Motor neuron (in vitro differentiated cells): ENCODE measurements around the gene DAZL. TPM values are rescaled to one million over a fixed set of nuclear protein-coding genes. Genes with fewer than 3 reads are reported as not detected.
A peak's percentile ranks its signal among the peaks of the same experiment; 100 is the strongest.

Source experiments
- ATAC-seq, 8 experiments: fragments of 200-7000 bp; cut with Tn5 transposase; replicated peaks in 6 of 8; 2 replicates each; pipeline ENCODE4 v1.8.0; 2021; ENCODE audit warnings: mild to moderate bottlenecking in 8 of 8, moderate library complexity in 8 of 8
- H3K27ac ChIP-seq, 2 donors: fragments of 250-450 bp; sonication (Bioruptor Pico); 2 replicates each; pipeline ENCODE4 v1.9.0; 2021; ENCODE audit warnings: antibody characterized with exemption in 2 of 2, mild to moderate bottlenecking in 2 of 2, moderate library complexity in 1 of 2
- H3K4me1 ChIP-seq, 2 donors: fragments of 250-450 bp; sonication (Bioruptor Pico); replicated peaks in 1 of 2; 2 replicates each; pipeline ENCODE4 v1.6.1; 2021; ENCODE audit warnings: antibody characterized with exemption in 2 of 2, mild to moderate bottlenecking in 2 of 2, moderate library complexity in 1 of 2
- H3K4me3 ChIP-seq, 5 donors: fragments of 250-450 bp; sonication (Bioruptor Pico); 2 replicates each; pipeline ENCODE4 v1.9.0; 2021; ENCODE audit warnings: antibody characterized with exemption in 5 of 5, mild to moderate bottlenecking in 5 of 5, moderate library complexity in 4 of 5
- WGBS, 10 experiments: fragments of 450-650 bp; shearing (Covaris generic); methylation state at CpG; one replicate each; pipeline ENCODE4 v1.0.0; 2022; 5-methylcytosine and 5-hydroxymethylcytosine counted together
- in situ Hi-C, 9 experiments: fragments of 400-800 bp; cut with MboI; loops; one replicate each; pipeline ENCODE4 v1.15.0; 2021; ENCODE audit warnings: low sequenced_read_pairs in 9 of 9, low pct_unique_long_range_greater_than_20kb in 2 of 9; ENCODE audit not compliant: unreplicated experiment in 9 of 9
- total RNA-seq, 8 experiments: library from RNA; unstranded; fragments of 300-600 nt; gene quantifications; 2 replicates each; pipeline versions ENCODE4 v1.2.3 to v1.2.4, GENCODE V29; 2022

The DAZL gene
- total RNA-seq, 8 experiments from 2014 or later, result 0.14 to 1.00 (median 0.17) TPM; not detected in 5

GRCh38 chr3:16550305-16550675, 54.9 kb downstream of the DAZL start:
- in situ Hi-C loops, result loop anchor here in 3 of 9 experiments (10.0 to 25.0 kb wide), 2 partner anchors 263 to 265 kb away; no protein-coding TSS in a partner anchor
- 0 to 54% (median 27%) methylated on average over 1 to 4 of the region's 4 CpGs; no CpG with 5 or more reads in 5 of the 10 experiments for WGBS, 10 experiments
- Histone ChIP-seq H3K27ac (no peak overlapping the region), H3K4me3 (no peak overlapping the region), H3K4me1 (peaks cover 8 to 9% of the 10 kb centered on the region in 2 donors)
- ATAC-seq, result peak in 6 of 8 experiments; percentile 3 to 40 (median 22)

- WGBS, 10 experiments, result 4 to 100% (median 76%) methylated on average over 1 to 4 of the region's 4 CpGs
- Histone ChIP-seq H3K4me3 (no peak overlapping the region), H3K27ac (no peak overlapping the region), H3K4me1 (peaks cover 8 to 9% of the 10 kb centered on the region in 2 donors)
- ATAC-seq, result no peak
- in situ Hi-C loops, result loop anchor here in 5 of 9 experiments (10.0 to 25.0 kb wide), 2 partner anchors 261 to 264 kb away; no protein-coding TSS in a partner anchor
Measured at GRCh38 chr3:16548721-16549120, 56.5 kb downstream of the DAZL start.

GRCh38 chr3:16547561-16548357, 57.5 kb downstream of the DAZL start:
- Histone ChIP-seq H3K4me1 (peaks cover 8 to 9% of the 10 kb centered on the region in 2 donors), H3K27ac (no peak overlapping the region), H3K4me3 (no peak overlapping the region)
- in situ Hi-C loops, result loop anchor here in 5 of 9 experiments (10.0 to 25.0 kb wide), 2 partner anchors 260 to 263 kb away; no protein-coding TSS in a partner anchor
- no peak for ATAC-seq
- WGBS, 10 experiments, result 75 to 96% (median 92%) methylated on average over 2 to 4 of the region's 4 CpGs; no CpG with 5 or more reads in 2 of the 10 experiments

GRCh38 chr3:16546186-16547010, 58.8 kb downstream of the DAZL start:
- peaks cover 8 to 9% of the 10 kb centered on the region in 2 donors for H3K4me1 ChIP-seq
- in situ Hi-C loops, result loop anchor here in 5 of 9 experiments (10.0 to 25.0 kb wide), 2 partner anchors 259 to 262 kb away; no protein-coding TSS in a partner anchor

GRCh38 chr3:16545413-16546185, 59.6 kb downstream of the DAZL start:
- no peak overlapping the region for H3K27ac ChIP-seq
- ATAC-seq, result no peak
- peaks cover 5 to 8% of the 10 kb centered on the region in 2 donors for H3K4me1 ChIP-seq
- H3K4me3 ChIP-seq, result no peak overlapping the region
- WGBS, 10 experiments, result 55 to 91% (median 79%) methylated on average over 1 to 9 of the region's 10 CpGs; no CpG with 5 or more reads in 2 of the 10 experiments
- in situ Hi-C loops, result loop anchor here in 5 of 9 experiments (10.0 to 25.0 kb wide), 2 partner anchors 258 to 261 kb away; no protein-coding TSS in a partner anchor

More at GRCh38 chr3:16546186-16547010, 58.8 kb downstream of the DAZL start:
- WGBS, 10 experiments, result 57 to 100% (median 91%) methylated on average over 1 to 10 of the region's 12 CpGs; no CpG with 5 or more reads in 3 of the 10 experiments
- no peak overlapping the region for H3K27ac ChIP-seq
- H3K4me3 ChIP-seq, result no peak overlapping the region
- ATAC-seq, result no peak

GRCh38 chr3:16543242-16543864, 61.9 kb downstream of the DAZL start:
- in situ Hi-C loops, result loop anchor here in 5 of 9 experiments (10.0 to 25.0 kb wide), 2 partner anchors 256 to 259 kb away; no protein-coding TSS in a partner anchor

GRCh38 chr3:16538507-16538906, 66.7 kb downstream of the DAZL start:
- in situ Hi-C loops, result loop anchor here in 4 of 9 experiments (25.0 kb wide), 1 partner anchor 251 kb away; no protein-coding TSS in a partner anchor
- 0 to 67% (median 63%) methylated on average over 1 of the region's 4 CpGs; no CpG with 5 or more reads in 6 of the 10 experiments for WGBS, 10 experiments
- H3K4me3 ChIP-seq, result no peak overlapping the region
- no peaks in the 10 kb centered on the region for H3K4me1 ChIP-seq
- H3K27ac ChIP-seq, result no peak overlapping the region
- no peak for ATAC-seq

More at GRCh38 chr3:16543242-16543864, 61.9 kb downstream of the DAZL start:
- no peak overlapping the region for H3K27ac ChIP-seq
- no peak for ATAC-seq
- no peak overlapping the region for H3K4me3 ChIP-seq
- no peaks in the 10 kb centered on the region for H3K4me1 ChIP-seq
- 11 to 100% (median 87%) methylated on average over 1 to 6 of the region's 6 CpGs; no CpG with 5 or more reads in 3 of the 10 experiments for WGBS, 10 experiments

GRCh38 chr3:16536996-16537395, 68.2 kb downstream of the DAZL start:
- Histone ChIP-seq H3K4me1 (no peaks in the 10 kb centered on the region), H3K27ac (no peak overlapping the region), H3K4me3 (no peak overlapping the region)
- 52 to 100% (median 79%) methylated on average over 1 to 3 of the region's 3 CpGs; no CpG with 5 or more reads in 4 of the 10 experiments for WGBS, 10 experiments
- no peak for ATAC-seq
- in situ Hi-C loops, result loop anchor here in 4 of 9 experiments (25.0 kb wide), 1 partner anchor 250 kb away; no protein-coding TSS in a partner anchor

Other genes starting within 250 kb of the DAZL start
- 10 to 100 TPM in 4 of 8 experiments, 1 to 10 TPM in 4; 2.4 to 27.9 (median 6.7) TPM for gene RFTN1, start 91.7 kb downstream of the DAZL start, total RNA-seq